K562 (cell line): ENCODE data around the gene OLFML1.

Experiments
- CAMTA2 ChIP-seq: fragments of 250-450 bp; sonication (Bioruptor Pico); conservative IDR thresholded peaks from 2 replicates; pipeline ENCODE4 v1.5.1; 2022
- CHD2 ChIP-seq: IDR thresholded peaks from 2 replicates; pipeline ENCODE4 v1.6.1; 2011; ENCODE audit warnings: low read depth, low read length
- CTCF ChIP-seq, 3 experiments: IDR thresholded peaks in 2 of 3; conservative IDR thresholded peaks in 1 of 3; 2 replicates each; pipeline ENCODE4 v1.5.1; 2011 to 2012; ENCODE audit warnings: low read length in 3 of 3, mild to moderate bottlenecking in 3 of 3, control low read depth in 2 of 3, improper control_type of control experiment in 1 of 3, inconsistent platforms in 1 of 3, low read depth in 1 of 3, mixed read lengths in 1 of 3, moderate library complexity in 1 of 3; ENCODE audit not compliant: insufficient read depth in 2 of 3
- FOXO4 ChIP-seq: fragments of 450-650 bp; formaldehyde crosslinking; IDR thresholded peaks from 2 replicates; pipeline ENCODE4 v1.4.0; 2020; ENCODE audit warnings: mild to moderate bottlenecking, moderate library complexity
- POLR2AphosphoS5 ChIP-seq: IDR thresholded peaks from 2 replicates; pipeline ENCODE4 v1.6.1; 2011; ENCODE audit warnings: mild to moderate bottlenecking, low read depth, low read length, moderate library complexity; ENCODE audit not compliant: control insufficient read depth, insufficient read depth
- PTTG1 ChIP-seq: fragments of 450-650 bp; IDR thresholded peaks from 2 replicates; pipeline ENCODE4 v1.6.1; 2016; ENCODE audit warnings: low read depth, mild to moderate bottlenecking, missing genetic modification characterization, missing compliant biosample characterization
- ZNF143 ChIP-seq: sonication (generic); formaldehyde crosslinking; IDR thresholded peaks from 2 replicates; pipeline ENCODE4 v1.9.0; 2022; ENCODE audit warnings: mild to moderate bottlenecking, missing genetic modification reagents
- ZNF197 ChIP-seq: fragments of 200-800 bp; sonication (Bioruptor generic); IDR thresholded peaks from 2 replicates; pipeline ENCODE4 v1.6.1; 2016; ENCODE audit warnings: low read depth, missing genetic modification characterization, missing compliant biosample characterization
- ZNF407 ChIP-seq: fragments of 450-650 bp; IDR thresholded peaks from 2 replicates; pipeline ENCODE4 v1.6.1; 2016; ENCODE audit warnings: low read depth
- ZNF41 ChIP-seq: fragments of 250-450 bp; sonication (Bioruptor Pico); conservative IDR thresholded peaks from 2 replicates; pipeline ENCODE4 v1.4.0; 2020; ENCODE audit warnings: mild to moderate bottlenecking

GRCh38 chr11:7449211-7449840 is 36.0 kb upstream of the OLFML1 start:
- TF ChIP-seq ZNF41 (CRISPR knock-in tag) (no peak), POLR2AphosphoS5 (no peak), CTCF (IDR thresholded peaks at IDR 0.05 in 2 of 3, conservative IDR thresholded peaks at IDR 0.05 in 1 of 3; ENCODE audit: insufficient read depth in 2 of 3, low read depth in 1 of 3, low read length in 3 of 3) (no peak), ZNF407 (no peak), FOXO4 (CRISPR knock-in tag) (no peak), CHD2 (no peak), ZNF197 (no peak), CAMTA2 (CRISPR knock-in tag) (no peak), PTTG1 (tag) (no peak), ZNF143 (CRISPR knock-in tag) (no peak)
